ACHN (cell line): ENCODE data around the gene PKNOX2.

Experiments
- DNase-seq: peaks from one replicate; pipeline ENCODE4 v3.0.0-alpha.2; 2015
- in situ Hi-C: cut with HindIII; loops from 2 replicates; pipeline ENCODE4 v1.10.0; 2017; ENCODE audit warnings: low sequenced_read_pairs, low pct_ligation_motif_present, low pct_unique_long_range_greater_than_20kb

The PKNOX2 gene

DNA sequence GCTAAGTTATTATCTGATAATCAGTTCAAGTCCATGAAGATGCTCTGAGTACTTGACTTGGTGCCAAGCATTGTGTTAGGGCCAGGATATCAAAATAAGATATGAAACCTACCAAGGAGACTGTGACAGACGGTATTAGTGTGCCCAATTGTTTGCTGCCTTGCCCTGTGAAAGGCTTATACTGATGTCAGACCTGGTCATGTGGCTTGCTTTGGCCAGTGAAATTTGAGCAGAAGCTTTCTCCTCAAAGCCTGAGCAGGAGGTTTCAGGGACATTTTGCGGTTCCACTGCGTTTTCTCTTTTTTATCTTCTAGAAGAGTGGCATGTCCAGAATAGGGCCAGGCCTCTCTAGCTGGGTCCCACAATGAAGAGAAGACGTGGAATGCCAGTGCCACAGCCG lies 15.8 kb upstream of the PKNOX2 start:
- DNase-seq = no peak
- in situ Hi-C loops = no loop called here

DNA sequence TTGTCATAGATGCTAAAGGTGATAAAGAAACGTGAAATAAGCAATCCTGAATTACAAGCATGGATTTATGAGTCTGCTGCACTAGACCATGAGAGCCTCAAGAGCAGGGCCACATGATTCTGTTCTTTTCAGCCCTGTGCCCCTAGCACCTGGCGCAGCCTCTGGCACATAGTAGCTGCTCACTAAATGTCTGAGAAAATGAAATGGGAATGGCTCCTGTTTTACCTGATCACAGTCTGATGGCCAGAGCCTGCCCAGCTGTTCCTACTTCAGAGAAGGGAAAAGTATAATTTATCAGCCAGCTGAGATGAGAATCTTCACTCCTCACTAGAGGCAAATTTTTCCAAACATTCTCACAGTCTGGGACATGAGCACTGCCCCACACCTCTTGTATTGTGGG lies 10.7 kb upstream of the PKNOX2 start:
- in situ Hi-C loops = no loop called here
- no peak for DNase-seq

DNA sequence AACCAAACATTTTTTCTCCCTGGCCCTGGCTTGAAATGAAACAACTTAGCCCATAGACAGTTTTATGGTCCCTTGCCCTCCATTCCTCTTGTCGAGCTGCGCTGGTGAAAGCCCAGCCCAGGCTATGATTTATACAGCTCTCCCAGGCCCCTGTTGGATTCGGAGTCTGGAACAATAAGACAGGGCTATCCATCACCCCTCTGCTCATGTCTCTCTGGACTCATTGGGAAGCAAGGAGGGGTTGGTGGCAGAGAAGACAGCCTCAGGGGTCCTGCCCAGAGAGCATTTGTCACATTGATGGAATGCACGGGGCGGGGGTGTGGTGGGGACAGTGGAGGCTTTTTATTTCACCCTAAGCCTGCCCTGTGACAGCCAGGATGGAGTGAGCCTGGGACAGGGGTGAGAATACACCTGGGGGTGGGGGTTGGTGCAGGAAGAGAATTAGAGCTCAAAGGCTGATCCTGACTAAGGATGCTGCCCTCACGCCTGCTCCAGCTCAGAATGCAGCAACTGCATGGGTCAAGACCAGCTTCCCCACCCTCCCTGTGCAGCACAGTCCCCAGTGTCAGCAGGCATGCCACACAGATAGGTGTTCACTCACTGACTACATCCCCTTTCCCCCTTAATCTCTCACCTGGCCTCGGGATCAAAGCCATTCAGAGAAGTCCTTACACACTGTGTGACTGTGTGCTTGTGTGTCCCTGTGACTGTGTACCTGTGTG lies 10.0 kb upstream of the PKNOX2 start:
- no peak for DNase-seq
- in situ Hi-C loops = no loop called here

DNA sequence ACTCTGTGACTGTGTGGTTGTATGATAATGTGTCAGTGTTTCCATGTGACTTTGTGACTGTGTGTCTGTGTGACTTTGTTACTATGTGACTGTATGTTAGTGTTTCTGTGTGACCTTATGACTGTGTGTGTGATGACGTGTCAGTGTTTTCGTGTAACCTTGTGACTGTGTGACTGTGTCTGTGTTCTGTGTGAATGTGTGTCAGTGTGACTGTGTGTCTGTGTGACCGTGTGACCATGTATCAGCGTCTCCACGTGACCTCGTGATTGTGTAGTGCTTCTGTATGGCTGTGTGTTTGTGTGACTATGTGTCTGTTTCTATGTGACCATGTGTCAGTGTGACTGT lies 9.5 kb upstream of the PKNOX2 start:
- in situ Hi-C loops = no loop called here
- no peak for DNase-seq

DNA sequence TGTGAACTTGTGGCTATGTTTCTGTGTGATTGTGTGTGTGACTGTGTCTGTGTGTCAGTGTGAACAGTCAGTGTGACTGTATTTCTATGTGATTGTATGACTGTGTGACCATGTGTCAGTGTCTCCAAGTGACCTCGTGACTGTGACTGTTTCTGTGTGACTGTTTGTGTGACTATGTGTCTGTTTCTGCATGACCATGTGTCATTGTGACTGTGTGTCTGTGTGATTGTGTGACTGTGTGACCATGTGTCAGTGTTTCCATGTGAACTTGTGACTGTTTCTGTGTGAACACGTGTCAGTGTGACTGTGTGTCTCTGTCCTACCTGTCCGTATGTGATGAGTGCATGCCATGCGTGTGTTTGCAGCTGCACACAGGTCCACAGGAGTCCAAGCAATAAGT lies 8.8 kb upstream of the PKNOX2 start:
- DNase-seq = no peak
- in situ Hi-C loops = no loop called here

DNA sequence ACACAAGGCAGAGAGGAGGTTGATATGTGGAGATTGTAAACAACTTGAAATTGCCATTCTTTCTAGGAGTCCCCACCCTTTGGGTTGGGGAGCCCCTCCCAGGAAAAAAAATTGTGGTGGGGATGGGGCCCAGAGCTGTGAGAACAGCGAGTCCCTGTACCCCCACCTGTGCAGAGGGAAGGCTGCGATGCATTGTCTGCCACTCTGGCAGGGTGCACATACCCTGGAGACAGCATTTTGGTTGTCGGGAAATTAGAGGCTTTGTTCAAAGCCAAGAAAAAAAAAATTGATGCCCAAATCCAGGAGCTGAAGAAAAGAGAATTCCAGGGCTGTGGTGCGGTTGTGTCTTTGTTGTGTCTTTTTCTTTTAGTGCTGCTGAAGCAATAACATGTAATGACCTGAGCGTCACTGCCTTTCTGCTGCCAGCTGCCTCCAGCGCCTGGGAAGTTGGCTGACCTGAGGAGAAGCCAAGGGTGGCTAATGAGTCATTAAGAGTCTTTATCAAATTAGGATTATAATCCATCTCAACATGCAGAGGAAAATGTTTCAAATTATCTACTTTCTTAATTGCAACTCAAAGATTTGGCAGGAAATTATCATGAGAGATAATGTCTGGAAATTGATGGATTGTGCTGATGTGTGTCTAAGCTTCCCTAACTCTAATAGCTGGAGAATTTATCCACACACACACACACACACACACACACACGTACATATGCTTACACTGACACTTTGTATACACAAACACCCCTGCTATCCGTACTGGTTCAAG lies 8.0 kb upstream of the PKNOX2 start:
- DNase-seq = no peak
- in situ Hi-C loops = no loop called here

DNA sequence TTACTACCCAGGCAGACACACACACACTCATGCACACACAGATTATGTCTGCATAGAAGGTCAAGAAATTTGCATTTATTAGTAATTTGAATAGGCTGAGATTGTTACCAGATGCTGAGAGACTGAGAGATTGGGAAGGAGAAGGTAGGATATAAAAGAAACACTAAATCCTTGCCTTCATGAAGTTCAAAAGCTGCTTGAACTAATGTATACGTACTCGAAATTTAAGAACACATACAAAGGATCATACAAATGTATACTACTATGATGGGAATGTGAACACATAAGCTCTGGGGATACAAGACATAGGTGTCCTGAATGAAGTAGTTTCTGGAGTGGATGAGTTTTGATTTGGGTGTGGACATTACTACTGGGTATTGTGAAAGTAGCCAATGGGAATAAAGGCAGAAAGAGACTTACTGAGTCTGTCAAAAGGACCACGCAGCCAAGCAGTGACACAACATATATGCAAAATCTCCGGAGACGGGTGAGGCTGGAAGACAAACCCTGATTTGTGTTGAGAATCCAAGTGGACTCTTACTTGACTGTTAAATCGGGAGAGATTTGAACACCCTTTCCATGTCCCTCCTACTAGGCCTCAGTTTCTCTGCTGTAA lies 7.3 kb upstream of the PKNOX2 start:
- DNase-seq = no peak
- in situ Hi-C loops = no loop called here

DNA sequence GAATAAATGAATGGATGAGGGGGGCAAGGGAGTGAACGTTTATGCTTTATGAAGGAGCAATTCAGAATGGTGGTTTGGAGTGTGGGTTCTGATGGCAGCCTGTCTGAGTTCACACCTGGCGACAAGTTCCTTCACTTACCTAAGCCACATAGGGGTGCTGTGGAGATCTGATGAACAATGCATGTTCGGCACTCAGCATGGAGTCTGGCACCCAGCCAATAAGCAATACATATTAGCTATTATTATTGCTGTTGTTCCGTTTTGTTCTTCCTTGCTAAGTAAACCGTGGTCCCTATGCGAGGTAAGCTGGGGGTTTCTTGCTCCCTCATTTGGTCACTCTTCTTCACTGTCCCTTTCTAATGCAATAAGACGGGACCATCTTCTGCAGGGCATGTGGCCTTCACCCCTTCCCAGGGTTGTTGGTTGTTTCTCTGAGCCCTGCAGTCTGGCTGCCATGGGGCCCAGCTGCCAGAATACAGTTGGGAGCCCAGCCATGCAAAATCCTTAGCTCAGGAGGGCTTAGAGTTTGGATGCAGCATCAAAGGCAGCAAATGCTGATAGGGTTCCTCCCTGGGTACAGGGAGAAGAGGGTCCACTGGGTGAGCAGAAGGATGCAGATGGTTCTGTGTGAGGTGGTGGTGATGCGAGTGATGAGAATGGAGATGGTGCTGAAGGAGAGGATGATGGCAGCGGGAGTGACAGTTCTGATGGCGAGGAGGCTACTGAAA lies 6.4 kb upstream of the PKNOX2 start:
- no peak for DNase-seq
- in situ Hi-C loops = no loop called here

DNA sequence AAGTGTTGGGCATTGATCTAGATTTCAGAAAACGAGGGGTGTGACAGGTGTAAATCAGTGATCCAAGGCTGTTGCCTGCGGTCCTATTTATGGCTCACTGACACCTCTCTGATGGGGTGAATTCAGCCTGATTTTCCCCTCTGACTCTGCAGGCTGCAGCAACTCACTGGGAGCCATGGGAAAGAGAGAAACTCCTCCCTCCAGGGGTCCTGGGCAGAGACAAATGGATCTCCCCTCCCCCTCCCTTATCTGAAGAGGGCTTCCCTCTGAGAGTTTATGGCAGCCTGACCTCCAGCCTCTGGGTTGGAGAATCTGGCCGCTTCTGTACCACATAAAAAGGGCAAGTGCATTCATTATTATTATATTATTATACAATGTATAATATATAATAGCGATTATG lies 1.8 kb upstream of the PKNOX2 start:
- DNase-seq = no peak
- in situ Hi-C loops = no loop called here

DNA sequence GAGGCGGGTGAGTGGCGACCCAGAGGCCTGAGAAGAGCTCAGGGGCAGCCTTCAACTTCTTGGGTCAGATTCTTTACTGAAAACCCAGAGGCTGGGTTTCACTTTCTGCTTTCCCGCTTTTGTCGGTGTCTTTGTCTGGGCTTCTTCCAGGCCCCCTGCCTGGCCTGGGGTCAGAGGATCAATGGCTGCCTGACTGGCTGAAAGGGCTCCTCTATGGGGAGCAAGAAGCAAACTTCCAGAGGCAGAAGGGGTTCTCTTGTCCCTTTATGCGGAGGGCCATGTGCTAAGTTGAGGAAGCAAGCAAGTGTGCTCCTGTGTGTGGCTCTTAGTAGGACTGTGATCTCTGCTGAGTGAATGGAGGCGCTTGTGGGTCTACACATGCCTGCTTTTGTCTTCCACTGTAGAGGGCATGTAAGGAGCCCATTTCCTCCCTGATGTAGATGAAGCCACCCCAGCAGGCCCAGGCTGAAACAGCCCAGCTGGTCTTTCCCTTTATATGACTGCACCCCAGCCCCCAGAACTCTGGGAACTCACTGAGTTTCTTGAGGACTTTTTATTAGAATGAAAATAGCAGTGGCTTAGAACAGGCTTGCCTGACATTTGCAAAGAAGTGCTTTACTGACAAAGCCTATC lies 1.0 kb upstream of the PKNOX2 start:
- in situ Hi-C loops = no loop called here
- DNase-seq = no peak

DNA sequence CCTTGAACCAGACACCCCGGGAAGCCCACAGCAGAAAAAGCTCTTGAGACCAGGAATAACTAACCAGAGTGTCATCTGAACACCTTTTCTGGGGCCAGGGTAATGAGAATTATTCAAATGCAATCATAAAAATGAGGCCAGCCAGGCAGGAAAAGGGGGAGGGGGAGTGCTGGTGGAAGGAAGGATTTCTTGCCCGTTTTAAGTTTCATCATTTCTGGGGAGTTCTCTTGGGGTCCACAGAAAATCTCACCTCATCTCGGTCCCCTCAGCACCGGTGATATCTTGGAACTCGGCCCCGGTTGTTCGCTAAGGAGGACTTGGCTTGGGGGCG lies 495 bp upstream of the PKNOX2 start:
- no peak for DNase-seq
- in situ Hi-C loops = no loop called here

DNA sequence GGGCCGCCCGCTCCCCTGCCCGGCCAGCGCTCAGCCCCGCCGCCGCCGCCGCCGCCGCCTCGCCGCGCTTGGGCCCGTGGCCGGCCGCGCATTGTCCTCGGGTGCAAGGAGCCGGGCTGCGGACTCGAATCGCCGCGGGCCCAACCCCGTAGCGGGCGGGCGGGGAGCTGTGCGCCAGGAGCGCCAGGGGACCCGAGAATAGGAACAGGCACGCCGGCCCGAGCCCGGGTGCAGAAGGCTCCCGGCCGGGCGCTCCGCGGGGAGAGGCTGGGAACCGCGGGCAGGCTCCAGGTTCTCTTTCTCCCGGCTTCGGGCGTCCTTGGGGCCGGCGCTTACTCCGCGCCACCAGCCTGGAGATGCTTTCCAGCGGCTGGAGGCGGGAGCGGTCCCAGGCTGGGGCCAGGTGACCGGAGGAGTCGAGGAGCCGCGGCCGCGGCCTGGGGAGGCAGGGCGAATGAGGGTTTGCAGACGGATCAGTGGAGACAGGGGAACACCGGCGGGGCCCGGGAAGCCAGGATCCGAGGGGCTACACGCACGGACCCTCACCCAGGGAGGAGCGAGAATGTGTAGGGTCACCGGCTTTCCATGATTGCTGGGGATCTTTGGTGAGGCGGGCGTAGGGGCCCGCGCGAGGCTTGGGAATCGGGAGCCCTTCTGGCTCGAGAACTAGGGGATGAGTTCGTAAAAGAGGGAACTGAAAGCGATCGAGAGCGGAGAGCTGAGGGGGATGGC lies 726 bp downstream of the PKNOX2 start:
- in situ Hi-C loops = no loop called here
- DNase-seq = no peak

DNA sequence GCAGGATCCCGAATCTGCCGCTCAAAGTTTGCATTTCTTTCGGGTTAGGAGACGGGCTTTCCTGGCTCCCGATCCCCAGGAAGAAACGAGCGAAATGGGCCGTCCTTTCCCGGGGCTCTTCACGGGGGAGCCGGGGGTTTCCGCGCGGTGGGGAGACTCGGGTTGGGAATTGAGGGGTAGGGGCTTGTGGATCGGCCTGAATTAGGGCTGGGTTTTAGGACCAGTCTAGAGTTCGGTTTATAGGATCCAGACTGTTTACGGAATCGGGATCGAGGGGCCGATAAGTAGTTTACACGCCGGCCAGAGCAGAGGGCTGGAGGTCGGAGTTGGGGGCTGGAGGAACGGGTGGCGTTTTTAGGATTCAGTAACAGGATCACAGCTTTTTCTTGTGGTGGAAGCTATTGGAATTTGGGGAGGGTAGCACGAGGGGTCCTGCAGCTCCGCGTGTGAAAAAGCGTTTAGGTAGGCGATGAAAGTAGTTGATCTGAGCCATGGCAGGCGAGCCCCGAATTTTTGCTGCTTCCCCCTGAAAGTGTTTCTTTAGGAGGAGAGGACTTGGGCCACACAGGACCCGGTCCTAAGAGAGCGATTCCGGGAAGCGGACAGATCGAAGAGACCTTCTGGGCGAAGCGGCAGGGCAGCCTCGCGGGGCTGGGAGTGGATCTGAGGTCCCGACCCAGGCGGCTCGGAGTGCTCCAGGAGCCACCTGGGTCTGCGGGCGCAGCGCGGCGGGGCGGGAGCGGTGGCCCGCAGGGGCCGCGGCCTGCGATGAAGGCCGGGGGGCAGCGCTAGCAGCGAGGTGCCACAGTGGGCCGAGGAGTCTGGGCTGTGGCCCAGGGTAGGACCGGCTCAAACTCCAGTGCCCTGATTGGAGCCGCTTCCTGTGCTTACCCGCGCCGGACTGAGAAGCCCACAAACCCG lies 1.6 kb downstream of the PKNOX2 start:
- DNase-seq = no peak
- in situ Hi-C loops = no loop called here

DNA sequence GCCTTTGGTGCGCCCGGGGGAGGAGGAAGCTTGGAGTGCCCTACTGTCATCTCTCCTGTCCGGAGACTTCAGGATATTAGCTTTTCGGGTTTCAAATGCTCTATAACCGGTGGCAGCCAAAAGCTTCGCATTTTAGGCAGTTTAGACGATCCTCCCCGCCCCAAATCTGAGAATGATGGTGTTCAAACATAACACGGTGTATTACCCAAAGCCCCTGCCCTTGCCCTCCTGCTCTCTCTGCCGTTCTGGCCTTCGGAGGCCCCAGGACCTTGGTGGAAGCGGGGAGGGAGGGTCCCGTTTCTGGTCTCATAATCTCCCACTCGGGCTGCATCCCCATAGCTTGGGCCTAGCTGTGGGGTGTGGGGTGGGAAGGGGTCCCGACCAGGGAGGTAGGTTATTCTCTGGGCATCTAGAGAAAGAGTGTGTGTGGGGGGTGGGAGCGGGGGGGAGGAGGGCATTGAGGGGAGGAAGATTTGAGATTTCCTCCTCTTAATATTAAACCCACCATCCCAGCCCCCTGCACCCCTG lies 2.3 kb downstream of the PKNOX2 start:
- in situ Hi-C loops = no loop called here
- DNase-seq = no peak

DNA sequence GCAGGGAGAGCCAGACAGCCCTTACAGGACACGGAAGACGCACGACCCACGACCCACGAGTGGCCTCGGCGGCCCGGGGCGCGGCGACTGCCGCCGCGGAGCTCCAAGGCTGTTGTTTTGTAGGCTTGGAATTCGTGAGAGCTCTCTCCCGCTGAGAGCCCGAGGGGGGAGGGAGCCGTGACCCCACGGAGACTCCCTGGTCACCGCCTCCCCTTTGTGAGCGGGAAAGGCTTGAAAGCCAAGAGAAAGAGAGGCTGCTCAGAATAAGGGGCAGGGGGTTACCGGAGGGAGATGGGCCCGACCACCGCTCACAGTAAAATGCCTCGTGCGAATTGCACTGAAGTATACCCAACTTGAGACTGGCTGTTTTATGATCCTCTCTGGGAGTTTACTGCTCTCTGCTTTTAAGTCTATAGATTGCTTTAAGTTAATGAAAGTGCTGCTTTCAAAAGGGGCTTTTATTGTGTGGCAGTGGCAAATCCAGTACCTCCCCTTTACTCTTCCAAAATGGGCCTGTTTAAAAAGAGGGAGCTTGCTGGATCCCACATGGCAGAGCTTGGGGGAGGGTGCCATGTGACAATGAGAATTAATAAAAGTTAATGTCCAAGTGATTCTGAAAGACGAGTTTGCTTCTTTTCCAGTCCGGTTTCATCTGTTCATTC lies 2.9 kb downstream of the PKNOX2 start:
- DNase-seq = no peak
- in situ Hi-C loops = no loop called here

DNA sequence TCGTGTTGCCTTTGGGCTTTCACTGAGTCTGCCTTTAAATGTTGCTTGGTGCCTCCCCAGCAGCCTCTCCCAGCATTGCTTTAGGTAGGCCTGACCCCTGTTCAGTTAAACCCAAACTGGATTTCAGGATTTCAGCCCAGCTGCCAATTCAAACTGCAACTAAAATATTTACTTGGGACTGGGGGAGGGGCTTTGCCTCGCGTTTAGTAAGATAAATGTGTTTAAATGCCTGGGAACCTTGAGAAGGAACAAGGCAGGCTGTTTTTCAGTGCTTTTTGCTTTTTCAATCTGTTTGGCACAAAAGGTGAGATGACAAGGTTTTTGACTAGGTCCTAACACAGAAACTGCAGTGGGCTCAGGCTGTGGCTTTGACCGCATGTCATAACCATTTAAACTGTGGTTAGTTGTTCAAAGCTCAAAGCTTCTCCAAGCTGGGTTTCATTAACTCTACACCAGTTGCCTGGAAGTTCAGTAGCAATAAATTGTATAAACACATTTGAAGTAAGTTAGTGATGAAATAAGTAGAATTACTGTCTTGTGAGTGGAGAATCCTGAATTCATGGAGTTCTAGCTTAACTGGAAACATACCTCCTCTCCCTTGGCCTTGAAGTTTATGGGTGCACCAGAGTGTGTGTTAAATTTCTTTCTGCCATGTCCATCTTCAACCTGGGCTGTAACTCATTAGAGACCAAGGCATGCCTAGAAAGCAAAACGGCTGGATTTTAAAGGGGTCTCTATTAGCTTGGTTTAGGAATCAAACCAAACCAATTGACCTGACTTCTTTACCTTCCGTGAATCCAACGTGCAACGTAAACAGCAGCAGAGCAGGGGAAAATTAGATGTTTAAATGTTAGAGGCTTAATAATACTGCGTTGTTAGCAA lies 3.6 kb downstream of the PKNOX2 start:
- in situ Hi-C loops = no loop called here
- DNase-seq = no peak
